IMR-90 (cell line): ENCODE data around the gene ESPL1. TPM values are rescaled to one million over a fixed set of nuclear protein-coding genes. Genes with fewer than 3 reads are reported as not detected.
A peak's percentile ranks its signal among the peaks of the same experiment; 100 is the strongest.

Experiments used
- ATAC-seq: fragments of 200-7000 bp; cut with Tn5 transposase; 2 replicates; pipeline ENCODE4 v1.9.1; 2020; ENCODE audit warnings: low read depth, mild to moderate bottlenecking, moderate library complexity
- BruUV-seq: library from RNA; stranded (reverse); fragments of 400-500 nt; replicated peaks from 2 replicates; lab custom pipeline; 2021; lab: Mats Ljungman, UMichigan
- CTCF ChIA-PET: fragments of 300-600 bp; formaldehyde crosslinking; extraction: SDS; loops from one replicate; lab custom pipeline; 2021; ENCODE audit warnings: antibody characterized with exemption; lab: Yijun Ruan, JAX
- POLR2A ChIA-PET: fragments of 300-600 bp; sonication (Branson Sonifier 250); formaldehyde crosslinking; loops from one replicate; lab custom pipeline; 2022; ENCODE audit warnings: antibody characterized with exemption; ENCODE audit not compliant: unreplicated experiment; lab: Charles Lee
- DNase-seq: peaks from one replicate; pipeline ENCODE4 v3.0.0; 2013
- H2AFZ ChIP-seq: replicated peaks from 2 replicates; pipeline ENCODE3; 2013; ENCODE audit warnings: low read length, mild to moderate bottlenecking; ENCODE audit not compliant: poor library complexity
- H2AK5ac ChIP-seq: 2 replicates; pipeline ENCODE4 v1.6.1; 2013; ENCODE audit warnings: low read depth, low read length, inconsistent platforms
- H2AK9ac ChIP-seq: replicated peaks from 2 replicates; pipeline ENCODE3; 2013; ENCODE audit warnings: mild to moderate bottlenecking, low read depth, low read length, moderate library complexity; ENCODE audit not compliant: poor library complexity
- H2BK120ac ChIP-seq: 2 replicates; pipeline ENCODE4 v1.6.1; 2013; ENCODE audit warnings: low read depth, low read length, inconsistent platforms
- H2BK15ac ChIP-seq: 3 replicates; pipeline ENCODE4 v1.6.1; 2013; ENCODE audit warnings: low read depth, low read length, inconsistent platforms
- H2BK20ac ChIP-seq: 2 replicates; pipeline ENCODE4 v1.6.1; 2013; ENCODE audit warnings: low read depth, mild to moderate bottlenecking, inconsistent platforms, low read length, moderate library complexity
- H2BK5ac ChIP-seq: 2 replicates; pipeline ENCODE4 v1.6.1; 2013; ENCODE audit warnings: mild to moderate bottlenecking, low read depth, low read length, inconsistent platforms; ENCODE audit not compliant: poor library complexity, severe bottlenecking
- H3K14ac ChIP-seq: replicated peaks from 2 replicates; pipeline ENCODE4 v1.6.1; 2013; ENCODE audit warnings: low read depth, low read length, inconsistent platforms
- H3K18ac ChIP-seq: 2 replicates; pipeline ENCODE4 v1.6.1; 2013; ENCODE audit warnings: low read depth, low read length, control low read depth
- H3K23ac ChIP-seq: 2 replicates; pipeline ENCODE4 v1.6.1; 2013; ENCODE audit warnings: low read depth, low read length, inconsistent platforms
- H3K27ac ChIP-seq: 2 replicates; pipeline ENCODE4 v1.5.1; 2013; ENCODE audit warnings: mild to moderate bottlenecking, control low read depth, low read length; ENCODE audit not compliant: insufficient read depth
- H3K27me3 ChIP-seq: 2 replicates; pipeline ENCODE4 v1.6.1; 2013; ENCODE audit warnings: low read length; ENCODE audit not compliant: control insufficient read depth, insufficient read depth
- H3K36me3 ChIP-seq: 2 replicates; pipeline ENCODE4 v1.6.1; 2013; ENCODE audit warnings: low read length, mixed read lengths; ENCODE audit not compliant: control insufficient read depth, insufficient read depth
- H3K4ac ChIP-seq: 2 replicates; pipeline ENCODE4 v1.6.1; 2013; ENCODE audit warnings: low read depth, low read length, inconsistent platforms
- H3K4me1 ChIP-seq: 2 replicates; pipeline ENCODE4 v1.6.1; 2013; ENCODE audit warnings: low read length, mixed read lengths; ENCODE audit not compliant: control insufficient read depth, insufficient read depth
- H3K4me2 ChIP-seq: 2 replicates; pipeline ENCODE4 v1.6.1; 2013; ENCODE audit warnings: low read depth, mild to moderate bottlenecking, control low read depth, low read length, moderate library complexity
- H3K4me3 ChIP-seq: 2 replicates; pipeline ENCODE4 v1.5.1; 2013; ENCODE audit warnings: low read depth, mild to moderate bottlenecking, control low read depth, low read length, moderate library complexity; ENCODE audit not compliant: insufficient read depth
- H3K56ac ChIP-seq: 2 replicates; pipeline ENCODE4 v1.6.1; 2013; ENCODE audit warnings: low read length, inconsistent platforms; ENCODE audit not compliant: insufficient read depth; ENCODE audit errors: extremely low read depth
- H3K79me1 ChIP-seq, 2 experiments: 2 replicates each; pipeline ENCODE4 v1.6.1; 2013; ENCODE audit warnings: low read length in 2 of 2, inconsistent platforms in 1 of 2, low read depth in 1 of 2
- H3K9ac ChIP-seq: 2 replicates; pipeline ENCODE4 v1.6.1; 2013; ENCODE audit warnings: low read depth, low read length, control low read depth
- H3K9me1 ChIP-seq: 2 replicates; pipeline ENCODE4 v1.6.1; 2013; ENCODE audit warnings: low read length, inconsistent platforms; ENCODE audit not compliant: insufficient read depth
- H3K9me3 ChIP-seq: 2 replicates; pipeline ENCODE4 v1.6.1; 2013; ENCODE audit warnings: low read length; ENCODE audit not compliant: control insufficient read depth, insufficient read depth
- H4K20me1 ChIP-seq: 2 replicates; pipeline ENCODE4 v1.6.1; 2013; ENCODE audit warnings: low read length, inconsistent platforms; ENCODE audit not compliant: insufficient read depth
- H4K5ac ChIP-seq: 2 replicates; pipeline ENCODE4 v1.6.1; 2013; ENCODE audit warnings: mild to moderate bottlenecking, low read depth, low read length, control low read depth
- H4K8ac ChIP-seq, 2 experiments: 2 replicates each; pipeline ENCODE4 v1.6.1; 2013; ENCODE audit warnings: low read depth in 2 of 2, low read length in 2 of 2, control low read depth in 1 of 2, inconsistent platforms in 1 of 2
- H4K91ac ChIP-seq: 2 replicates; pipeline ENCODE4 v1.6.1; 2013; ENCODE audit warnings: low read depth, low read length, inconsistent platforms; ENCODE audit not compliant: insufficient read depth
- BHLHE40 ChIP-seq: fragments of 150-350 bp; IDR thresholded peaks from 2 replicates; pipeline ENCODE4 v1.6.1; 2016; ENCODE audit warnings: mild to moderate bottlenecking, low read depth, low read length
- CHD1 ChIP-seq: IDR thresholded peaks from 2 replicates; pipeline ENCODE4 v1.6.1; 2012; ENCODE audit warnings: low read depth, low read length, improper control_type of control experiment
- ELK1 ChIP-seq: fragments of 150-350 bp; IDR thresholded peaks from 2 replicates; pipeline ENCODE4 v1.6.1; 2016; ENCODE audit warnings: low read depth, mild to moderate bottlenecking, low read length, moderate library complexity, borderline replicate concordance
- MXI1 ChIP-seq: IDR thresholded peaks from 2 replicates; pipeline ENCODE4 v1.6.1; 2012; ENCODE audit warnings: low read depth, mild to moderate bottlenecking, low read length, moderate library complexity, borderline replicate concordance
- POLR2A ChIP-seq: IDR thresholded peaks from 2 replicates; pipeline ENCODE4 v1.6.1; 2012; ENCODE audit warnings: mild to moderate bottlenecking, low read depth, low read length
- RFX5 ChIP-seq: IDR thresholded peaks from 2 replicates; pipeline ENCODE4 v1.8.0; 2012; ENCODE audit warnings: low read depth, mild to moderate bottlenecking, low read length, moderate library complexity
- WGBS, 2 experiments: methylation state at CpG; one replicate each; pipeline versions ENCODE4 v1.1.5 to v1.1.7; 2013; ENCODE audit warnings: missing lambda C conversion rate in 2 of 2; ENCODE audit not compliant: insufficient read length in 1 of 2; ENCODE audit errors: extremely low coverage in 2 of 2; 5-methylcytosine and 5-hydroxymethylcytosine counted together
- dilution Hi-C: fragments of 300-500 bp; cut with HindIII; formaldehyde crosslinking; loops from one replicate; pipeline ENCODE4 v1.14.3; 2018; ENCODE audit warnings: low sequenced_read_pairs; ENCODE audit not compliant: unreplicated experiment
- in situ Hi-C: fragments of 300-500 bp; cut with MboI; formaldehyde crosslinking; loops from 3 replicates; pipeline ENCODE4 v1.14.3; 2019; ENCODE audit warnings: low sequenced_read_pairs, inconsistent platforms, mixed read lengths
- intact Hi-C: fragments of 100-400 bp; cut with micrococcal nuclease; formaldehyde crosslinking; loops from 2 replicates; pipeline ENCODE4 v1.10.0; 2022
- polyA plus RNA-seq, 3 experiments: library from polyadenylated mRNA; depleted of rRNA; stranded (reverse); fragments of >200 nt; gene quantifications; 2 replicates each; pipeline ENCODE4 v1.2.3, GENCODE V29; 2012; ENCODE audit warnings: low replicate concordance in 1 of 3
- total RNA-seq: library from RNA; depleted of rRNA; stranded (reverse); fragments of >200 nt; gene quantifications from 2 replicates; pipeline ENCODE4 v1.2.3, GENCODE V29; 2012

ESPL1 gene
- total and polyA plus RNA-seq, 2 of the 4 experiments (the other 2 are of a cell fraction): 6.5 to 9.2 TPM

GRCh38 chr12:53222806-53223261 lies 45.3 kb upstream of the ESPL1 start:
- Histone ChIP-seq H3K9me1 (peaks cover 26% of the 10 kb centered on the region), H3K27ac (peak overlapping the region; percentile 93), H2BK120ac (peak overlapping the region; percentile 90), H4K8ac (peak overlapping the region; percentile 73 to 98; a peak in 3 of 4 replicates), H2AK5ac (peak overlapping the region; percentile 92), H3K9ac (peak overlapping the region; percentile 62), H3K4me2 (peak overlapping the region; percentile 25; the same call in 1 of the 2 replicates), H4K20me1 (peaks cover 4% of the 10 kb centered on the region), H3K23ac (peak overlapping the region; percentile 95), H4K5ac (peak overlapping the region; percentile 92), H4K91ac (peak overlapping the region; percentile 71), H2AK9ac (peak overlapping the region; percentile 94), H3K56ac (peak overlapping the region; percentile 25; the same call in 1 of the 2 replicates), H3K4ac (peak overlapping the region; percentile 94), H3K36me3 (peaks cover 4% of the 10 kb centered on the region; the same call in 1 of the 2 replicates), H2BK20ac (peak overlapping the region; percentile 64), H3K14ac (peak overlapping the region; percentile 73), H2AFZ (peak overlapping the region; percentile 80), H2BK15ac (peak overlapping the region; percentile 39; the same call in 2 of the 3 replicates), H3K4me1 (peaks cover 36% of the 10 kb centered on the region), H2BK5ac (peak overlapping the region; percentile 98), H3K18ac (peak overlapping the region; percentile 73), H3K27me3 (no peaks in the 10 kb centered on the region), H3K79me1 (peaks cover 6 to 58% of the 10 kb centered on the region in 2 experiments; a peak in 3 of 4 replicates), H3K4me3 (no peak overlapping the region), H3K9me3 (no peaks in the 10 kb centered on the region)
- TF ChIP-seq MXI1 (no peak), ELK1 (no peak), BHLHE40 (no peak), RFX5 (no peak), CHD1 (no peak), POLR2A (no peak)
- ATAC-seq (no peak), DNase-seq (no peak)
- dilution Hi-C loops: no loop called here
- no TSS peak for BruUV-seq
- ChIA-PET CTCF (no interaction called here), POLR2A (interaction anchor here (0.7 to 0.9 kb wide), 2 partner anchors 9 to 73 kb away, joined by 3 to 4 read pairs; partner anchors contain the start of gene PFDN5)
- in situ Hi-C loops: no loop called here
- intact Hi-C loops: loop anchor here (1.0 kb wide), 1 partner anchor 8 kb away; no protein-coding TSS in a partner anchor
- WGBS, 2 experiments: no CpG with 5 or more reads among the region's 4 CpGs
